Neural cell (in vitro differentiated cells): ENCODE results near the gene MRPS10. TPM values are rescaled to one million over a fixed set of nuclear protein-coding genes. Genes with fewer than 3 reads are reported as not detected.
A peak's percentile ranks its signal among the peaks of the same experiment; 100 is the strongest.

Experiments
- H2AFZ ChIP-seq: fragments of 200-600, 300-800 bp; sonication (generic), shearing (Covaris generic); 2 replicates; pipeline ENCODE4 v1.6.0; 2014; ENCODE audit warnings: low read depth, mild to moderate bottlenecking, antibody characterized with exemption, low read length, moderate library complexity
- H3F3A ChIP-seq: fragments of 200-600 bp; shearing (Covaris generic); 2 replicates; pipeline ENCODE4 v1.6.1; 2016; ENCODE audit warnings: mild to moderate bottlenecking, moderate library complexity, mixed read lengths, antibody characterized with exemption, low read length; ENCODE audit not compliant: insufficient read depth, poor library complexity, severe bottlenecking
- H3K27ac ChIP-seq: fragments of 200-600, 300-800 bp; sonication (generic), shearing (Covaris generic); 2 replicates; pipeline ENCODE4 v1.5.1; 2014; ENCODE audit warnings: mild to moderate bottlenecking, low read length, moderate library complexity
- H3K27me3 ChIP-seq: fragments of 300-800, 200-600 bp; sonication (generic), shearing (Covaris generic); 2 replicates; pipeline ENCODE4 v1.6.0; 2014; ENCODE audit warnings: mild to moderate bottlenecking, low read depth, low read length, moderate library complexity; ENCODE audit not compliant: insufficient read depth
- H3K36me3 ChIP-seq: fragments of 300-800, 200-600 bp; sonication (generic), shearing (Covaris generic); 2 replicates; pipeline ENCODE4 v1.5.1; 2014; ENCODE audit warnings: mild to moderate bottlenecking, antibody characterized with exemption, low read length, moderate library complexity; ENCODE audit not compliant: insufficient read depth
- H3K4me2 ChIP-seq: fragments of 300-800, 200-600 bp; sonication (generic), shearing (Covaris generic); 2 replicates; pipeline ENCODE4 v1.6.0; 2014; ENCODE audit warnings: mild to moderate bottlenecking, low read length
- H3K4me3 ChIP-seq: fragments of 300-800, 200-600 bp; sonication (generic), shearing (Covaris generic); 2 replicates; pipeline ENCODE4 v1.5.1; 2014; ENCODE audit warnings: mild to moderate bottlenecking, low read length, moderate library complexity
- H3K79me2 ChIP-seq: fragments of 200-600 bp; shearing (Covaris generic); replicated peaks from 2 replicates; pipeline ENCODE4 v1.6.0; 2014; ENCODE audit warnings: mild to moderate bottlenecking, low read length, moderate library complexity; ENCODE audit not compliant: insufficient read depth
- H3K9ac ChIP-seq: fragments of 300-800, 200-600 bp; sonication (generic), shearing (Covaris generic); 2 replicates; pipeline ENCODE4 v1.6.1; 2016; ENCODE audit warnings: mild to moderate bottlenecking, low read length, mixed read lengths
- H3K9me2 ChIP-seq: fragments of 200-600 bp; shearing (Covaris generic); 2 replicates; pipeline ENCODE4 v1.6.1; 2016; ENCODE audit warnings: mild to moderate bottlenecking, low read length, mixed read lengths; ENCODE audit not compliant: insufficient read depth
- H3K9me3 ChIP-seq: fragments of 200-600, 300-800 bp; sonication (generic), shearing (Covaris generic); 2 replicates; pipeline ENCODE4 v1.6.1; 2016; ENCODE audit warnings: mild to moderate bottlenecking, mixed run types, low read length, moderate library complexity, mixed read lengths
- H4K20me1 ChIP-seq: fragments of 200-600 bp; shearing (Covaris generic); 2 replicates; pipeline ENCODE4 v1.6.1; 2016; ENCODE audit warnings: mild to moderate bottlenecking, mixed run types; ENCODE audit not compliant: insufficient read depth
- CTCF ChIP-seq: fragments of 450-650 bp; IDR thresholded peaks from 2 replicates; pipeline ENCODE4 v1.5.1; 2014; ENCODE audit warnings: antibody characterized with exemption, mild to moderate bottlenecking, moderate library complexity; ENCODE audit not compliant: poor library complexity, severe bottlenecking
- EP300 ChIP-seq: fragments of 450-650 bp; conservative IDR thresholded peaks from 2 replicates; pipeline ENCODE4 v1.6.1; 2014; ENCODE audit warnings: antibody characterized with exemption, mild to moderate bottlenecking, moderate library complexity; ENCODE audit not compliant: poor library complexity, severe bottlenecking
- EZH2 ChIP-seq: fragments of 200-600, 300-800 bp; shearing (Covaris generic), sonication (generic); IDR thresholded peaks from 2 replicates; pipeline ENCODE4 v1.6.1; 2014; ENCODE audit warnings: antibody characterized with exemption, low read length, borderline replicate concordance, mild to moderate bottlenecking; ENCODE audit not compliant: insufficient read depth, poor library complexity, severe bottlenecking
- MXI1 ChIP-seq: fragments of 450-650 bp; conservative IDR thresholded peaks from 2 replicates; pipeline ENCODE4 v1.6.1; 2014; ENCODE audit warnings: antibody characterized with exemption, mild to moderate bottlenecking; ENCODE audit not compliant: poor library complexity, severe bottlenecking
- POLR2AphosphoS5 ChIP-seq: IDR thresholded peaks from 2 replicates; pipeline ENCODE4 v1.6.1; 2012
- RAD21 ChIP-seq: fragments of 450-650 bp; conservative IDR thresholded peaks from 2 replicates; pipeline ENCODE4 v1.6.1; 2014; ENCODE audit warnings: antibody characterized with exemption, mild to moderate bottlenecking, moderate library complexity
- REST ChIP-seq: IDR thresholded peaks from 2 replicates; pipeline ENCODE4 v1.6.1; 2012; ENCODE audit warnings: borderline replicate concordance
- SMC3 ChIP-seq: fragments of 450-650 bp; conservative IDR thresholded peaks from 2 replicates; pipeline ENCODE4 v1.6.1; 2014; ENCODE audit warnings: antibody characterized with exemption, mild to moderate bottlenecking, moderate library complexity; ENCODE audit not compliant: poor library complexity
- TAF1 ChIP-seq: IDR thresholded peaks from 2 replicates; pipeline ENCODE4 v1.6.1; 2012; ENCODE audit warnings: low read depth
- polyA plus RNA-seq: library from polyadenylated mRNA; depleted of rRNA; stranded (reverse); fragments of >200 nt; gene quantifications from 2 replicates; pipeline ENCODE4 v1.2.3, GENCODE V29; 2014

The MRPS10 gene
- polyA plus RNA-seq, 1 donor from 2014 or later = 37.4 TPM

- no peaks in the 10 kb centered on the region for H3K79me2 ChIP-seq
- H3K4me2 ChIP-seq = no peak overlapping the region
These were observed 45.6 kb upstream of the MRPS10 start for GRCh38 chr6:42263165-42263728.

GRCh38 chr6:42260972-42261371 lies 43.3 kb upstream of the MRPS10 start:
- Histone ChIP-seq H3K27me3 (no peaks in the 10 kb centered on the region), H3K9me2 (no peaks in the 10 kb centered on the region), H3K9ac (no peak overlapping the region), H3K36me3 (no peaks in the 10 kb centered on the region), H3K9me3 (no peaks in the 10 kb centered on the region), H4K20me1 (no peaks in the 10 kb centered on the region), H3F3A (no peaks in the 10 kb centered on the region), H3K4me2 (no peak overlapping the region), H3K4me3 (no peak overlapping the region), H3K27ac (no peak overlapping the region), H3K79me2 (no peaks in the 10 kb centered on the region), H2AFZ (no peak overlapping the region)
- TF ChIP-seq MXI1 (no peak), EP300 (no peak), CTCF (peak; percentile 23), SMC3 (peak; percentile 57), TAF1 (no peak), RAD21 (peak; percentile 41)

More at GRCh38 chr6:42263165-42263728, 45.6 kb upstream of the MRPS10 start:
- Histone ChIP-seq H3K4me3 (no peak overlapping the region), H3K9me3 (no peaks in the 10 kb centered on the region), H2AFZ (no peak overlapping the region), H3K9ac (no peak overlapping the region), H3K36me3 (no peaks in the 10 kb centered on the region), H3K9me2 (no peaks in the 10 kb centered on the region), H3K27me3 (no peaks in the 10 kb centered on the region), H3F3A (no peaks in the 10 kb centered on the region), H4K20me1 (no peaks in the 10 kb centered on the region), H3K27ac (no peak overlapping the region)
- TF ChIP-seq MXI1 (no peak), SMC3 (no peak), CTCF (no peak), POLR2AphosphoS5 (no peak)

- no peak overlapping the region for H3K27ac ChIP-seq
- H2AFZ ChIP-seq = no peak overlapping the region
- H3K9ac ChIP-seq = no peak overlapping the region
- no peaks in the 10 kb centered on the region for H3K79me2 ChIP-seq
- H3K4me2 ChIP-seq = no peak overlapping the region
- TF ChIP-seq REST (no peak), SMC3 (no peak), EP300 (no peak), EZH2 (no peak), TAF1 (no peak), RAD21 (no peak), CTCF (no peak), MXI1 (no peak)
- no peaks in the 10 kb centered on the region for H3K9me3 ChIP-seq
- no peaks in the 10 kb centered on the region for H3K36me3 ChIP-seq
- H3F3A ChIP-seq = no peaks in the 10 kb centered on the region
- H3K4me3 ChIP-seq = no peak overlapping the region
- no peaks in the 10 kb centered on the region for H3K27me3 ChIP-seq
- H3K9me2 ChIP-seq = no peaks in the 10 kb centered on the region
- H4K20me1 ChIP-seq = no peaks in the 10 kb centered on the region
These were observed 42.8 kb upstream of the MRPS10 start for GRCh38 chr6:42260396-42260888.
